ENCODE results near the gene NLRP12.
"Not testable (repeated sequence)": the region's sequence is repeated elsewhere in the genome, so short reads cannot be mapped to it uniquely, and the experiment has no call there.

NLRP12 gene

GRCh38 chr19:53772943-53773342, 51.2 kb downstream of the NLRP12 start:
- peak; percentile 44 for DNase-seq
- H3K4me3 ChIP-seq (ENCODE audit: low read depth, low read length): no peak overlapping the region
- H3K27ac ChIP-seq: no peak overlapping the region
- TF ChIP-seq CTCF (IDR thresholded peaks at IDR 0.05; ENCODE audit: low read depth, low read length): peak; percentile 63
- H3K36me3 ChIP-seq: no peaks in the 10 kb centered on the region
- H3K27me3 ChIP-seq (ENCODE audit: insufficient read depth, low read depth, severe bottlenecking): peaks cover 55% of the 10 kb centered on the region
- H3K9me3 ChIP-seq (ENCODE audit: severe bottlenecking): no peaks in the 10 kb centered on the region

- Histone ChIP-seq H3K9me3 (ENCODE audit: severe bottlenecking) (no peaks in the 10 kb centered on the region), H3K4me3 (ENCODE audit: low read depth, low read length) (no peak overlapping the region), H3K27ac (no peak overlapping the region), H3K27me3 (ENCODE audit: insufficient read depth, low read depth, severe bottlenecking) (peaks cover 67% of the 10 kb centered on the region), H3K36me3 (no peaks in the 10 kb centered on the region)
- TF ChIP-seq CTCF (IDR thresholded peaks at IDR 0.05; ENCODE audit: low read depth, low read length): no peak
- DNase-seq: no peak
Observed at GRCh38 chr19:53771144-53771543, 53.0 kb downstream of the NLRP12 start.

- H3K4me3 ChIP-seq (ENCODE audit: low read depth, low read length); H3K36me3 ChIP-seq; H3K27ac ChIP-seq; H3K9me3 ChIP-seq (ENCODE audit: severe bottlenecking); DNase-seq: not testable (repeated sequence)
- peaks cover 80% of the 10 kb centered on the region for H3K27me3 ChIP-seq (ENCODE audit: insufficient read depth, low read depth, severe bottlenecking)
Observed at GRCh38 chr19:53769696-53770309, 54.3 kb downstream of the NLRP12 start.

- DNase-seq: no peak
- Histone ChIP-seq H3K27me3 (ENCODE audit: insufficient read depth, low read depth, severe bottlenecking) (peaks cover 83% of the 10 kb centered on the region), H3K27ac (no peak overlapping the region), H3K36me3 (no peaks in the 10 kb centered on the region), H3K4me3 (ENCODE audit: low read depth, low read length) (no peak overlapping the region), H3K9me3 (ENCODE audit: severe bottlenecking) (no peaks in the 10 kb centered on the region)
- no peak for TF ChIP-seq CTCF (IDR thresholded peaks at IDR 0.05; ENCODE audit: low read depth, low read length)
Observed at GRCh38 chr19:53768401-53768800, 55.7 kb downstream of the NLRP12 start.

- not testable (repeated sequence) for H3K4me3 ChIP-seq (ENCODE audit: low read depth, low read length); DNase-seq; H3K27ac ChIP-seq
Observed at GRCh38 chr19:53758991-53759390, 65.1 kb downstream of the NLRP12 start.

More at GRCh38 chr19:53758991-53759390, 65.1 kb downstream of the NLRP12 start:
- not testable (repeated sequence) for H3K9me3 ChIP-seq (ENCODE audit: severe bottlenecking); H3K36me3 ChIP-seq
- peaks cover 67% of the 10 kb centered on the region for H3K27me3 ChIP-seq (ENCODE audit: insufficient read depth, low read depth, severe bottlenecking)
